Activated CD4-positive, alpha-beta T cell treated with anti-CD3 and anti-CD28 coated beads, Interleukin-2, amount 50 U/mL, for 4 hours (primary cell): ENCODE measurements around the gene HINFP.

ENCODE experiments used
- DNase-seq, 2 experiments: peaks; one replicate each; pipeline ENCODE4 v3.0.0-alpha.2; 2020

The HINFP gene, protein sequence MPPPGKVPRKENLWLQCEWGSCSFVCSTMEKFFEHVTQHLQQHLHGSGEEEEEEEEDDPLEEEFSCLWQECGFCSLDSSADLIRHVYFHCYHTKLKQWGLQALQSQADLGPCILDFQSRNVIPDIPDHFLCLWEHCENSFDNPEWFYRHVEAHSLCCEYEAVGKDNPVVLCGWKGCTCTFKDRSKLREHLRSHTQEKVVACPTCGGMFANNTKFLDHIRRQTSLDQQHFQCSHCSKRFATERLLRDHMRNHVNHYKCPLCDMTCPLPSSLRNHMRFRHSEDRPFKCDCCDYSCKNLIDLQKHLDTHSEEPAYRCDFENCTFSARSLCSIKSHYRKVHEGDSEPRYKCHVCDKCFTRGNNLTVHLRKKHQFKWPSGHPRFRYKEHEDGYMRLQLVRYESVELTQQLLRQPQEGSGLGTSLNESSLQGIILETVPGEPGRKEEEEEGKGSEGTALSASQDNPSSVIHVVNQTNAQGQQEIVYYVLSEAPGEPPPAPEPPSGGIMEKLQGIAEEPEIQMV

DNA sequence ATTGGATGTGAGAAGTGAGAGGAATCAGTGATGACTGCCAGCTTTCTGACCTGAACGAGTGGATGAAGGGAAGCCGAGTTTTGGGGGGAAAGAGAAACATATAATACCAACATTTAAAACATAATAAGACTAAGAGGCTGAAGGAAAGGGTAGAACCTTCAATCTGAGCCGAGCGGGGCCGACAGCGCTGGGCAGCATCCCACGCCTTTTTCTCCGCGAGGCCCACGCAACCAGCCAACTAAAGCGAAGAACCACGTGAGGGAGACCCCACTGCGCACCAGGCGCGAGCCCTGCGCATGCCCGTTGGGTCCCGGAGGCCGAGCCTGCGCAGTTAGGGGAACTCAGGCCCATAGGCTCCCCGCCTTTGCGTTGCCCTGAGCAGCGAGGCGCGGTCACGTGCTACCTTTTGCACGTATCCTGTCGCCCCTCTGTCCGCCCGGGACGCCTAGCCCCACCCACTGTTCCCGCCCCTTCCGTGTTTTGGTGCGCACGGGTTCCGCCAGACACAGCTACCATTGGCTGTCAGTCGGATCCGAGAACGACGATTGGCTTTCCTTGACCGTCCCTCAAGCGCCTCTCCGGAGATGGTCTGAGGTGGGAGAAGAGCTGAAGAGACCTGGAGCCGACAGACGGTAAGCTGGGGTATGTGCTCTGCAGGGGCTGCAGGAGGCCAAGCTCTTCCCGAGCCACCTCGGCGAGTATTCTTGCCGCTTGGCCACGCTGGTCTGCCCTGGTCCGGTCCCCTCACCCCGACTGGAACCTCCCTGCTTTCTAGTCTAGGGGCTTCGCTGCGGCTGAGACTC, at the start of gene HINFP:
TSS of gene HINFP (plus strand) at position 573 of the 803 bp plus-strand sequence. CDS start 5,365 bp downstream, outside the sequence.
- peak; percentile 100 for DNase-seq

DNA sequence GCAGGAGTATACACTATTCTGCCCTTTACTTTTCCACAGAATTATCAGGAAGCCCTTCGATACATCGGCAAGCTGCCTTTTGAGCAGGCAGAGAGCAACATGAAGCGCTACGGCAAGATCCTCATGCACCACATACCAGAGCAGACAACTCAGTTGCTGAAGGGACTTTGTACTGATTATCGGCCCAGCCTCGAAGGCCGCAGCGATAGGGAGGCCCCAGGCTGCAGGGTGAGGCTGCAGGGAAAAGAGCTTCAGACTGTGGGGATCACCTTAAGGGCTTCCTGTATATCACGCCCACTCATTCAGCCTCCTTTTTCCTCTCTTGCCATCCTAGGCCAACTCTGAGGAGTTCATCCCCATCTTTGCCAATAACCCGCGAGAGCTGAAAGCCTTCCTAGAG, 43.5 kb upstream of the HINFP start:
- DNase-seq, result no peak

DNA sequence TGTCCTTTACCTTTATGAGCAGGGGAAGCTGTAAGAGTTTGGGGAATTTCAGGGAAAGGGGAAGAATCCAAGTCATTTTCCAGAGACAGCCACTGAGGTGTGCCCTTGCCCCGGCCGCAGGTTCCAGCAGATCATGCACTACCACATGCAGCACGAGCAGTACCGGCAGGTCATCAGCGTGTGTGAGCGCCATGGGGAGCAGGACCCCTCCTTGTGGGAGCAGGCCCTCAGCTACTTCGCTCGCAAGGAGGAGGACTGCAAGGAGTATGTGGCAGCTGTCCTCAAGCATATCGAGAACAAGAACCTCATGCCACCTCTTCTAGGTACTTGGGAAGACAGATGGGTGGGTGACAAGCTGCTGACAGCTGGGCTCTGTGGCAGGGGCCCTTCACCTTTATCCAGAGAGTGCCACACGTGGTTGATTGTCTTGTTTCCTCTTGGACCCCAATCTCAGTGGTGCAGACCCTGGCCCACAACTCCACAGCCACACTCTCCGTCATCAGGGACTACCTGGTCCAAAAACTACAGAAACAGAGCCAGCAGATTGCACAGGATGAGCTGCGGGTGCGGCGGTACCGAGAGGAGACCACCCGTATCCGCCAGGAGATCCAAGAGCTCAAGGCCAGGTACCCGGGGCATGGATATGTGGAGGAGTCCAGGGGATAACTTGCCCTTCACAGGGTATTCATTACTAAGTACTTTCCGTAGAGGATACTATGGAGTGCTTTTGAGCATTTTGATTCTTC, 42.5 kb upstream of the HINFP start:
- no peak for DNase-seq

GRCh38 chr11:119081682-119082260, 39.6 kb upstream of the HINFP start:
- no peak for DNase-seq

- peak; percentile 81 to 84 for DNase-seq
Measured at GRCh38 chr11:119084663-119085436, 36.5 kb upstream of the HINFP start, which contains the start of gene HMBS. Gene HMBS (plus strand): TSS chr11:119084881. CDS start chr11:119085034, 153 bp downstream.

- DNase-seq, result peak; percentile 37 to 50
Measured at GRCh38 chr11:119085437-119085847, 35.9 kb upstream of the HINFP start.

DNA sequence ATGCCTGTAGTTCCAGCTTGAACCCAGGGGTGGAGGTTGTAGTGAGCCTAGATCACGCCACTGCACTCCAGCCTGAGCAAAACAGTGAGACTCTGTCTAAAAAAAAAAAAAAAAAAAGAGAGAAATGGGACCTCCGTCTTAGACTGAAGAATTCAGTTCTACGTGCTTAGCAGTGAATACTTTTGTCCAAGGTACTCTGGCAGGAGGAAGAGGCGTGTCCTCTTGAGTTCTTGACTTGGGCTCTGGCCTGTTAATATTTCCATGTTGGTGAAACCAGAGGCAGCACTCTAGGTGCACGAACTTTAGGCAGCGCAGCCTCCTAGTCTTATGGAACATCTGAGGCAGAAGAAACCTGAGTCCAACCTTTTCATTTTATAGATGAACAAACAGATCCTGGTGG, 34.3 kb upstream of the HINFP start:
- DNase-seq, result no peak

- no peak for DNase-seq
Measured at GRCh38 chr11:119087747-119088241, 33.6 kb upstream of the HINFP start.

DNA sequence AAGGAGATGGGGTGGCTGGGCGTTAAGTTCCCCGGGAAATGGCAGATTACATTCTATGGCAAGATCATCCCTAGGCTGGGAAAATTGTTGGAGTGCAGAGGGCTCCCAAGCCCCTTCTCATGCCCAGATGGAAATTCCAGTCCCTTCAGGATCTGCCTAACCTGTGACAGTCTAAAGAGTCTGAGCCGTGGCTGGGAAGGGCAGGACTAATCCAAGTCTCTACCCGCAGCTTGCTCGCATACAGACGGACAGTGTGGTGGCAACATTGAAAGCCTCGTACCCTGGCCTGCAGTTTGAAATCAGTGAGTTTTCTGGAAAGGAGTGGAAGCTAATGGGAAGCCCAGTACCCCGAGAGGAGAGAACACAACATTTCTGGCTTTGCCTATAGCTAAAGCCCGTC, 33.0 kb upstream of the HINFP start:
- no peak for DNase-seq

GRCh38 chr11:119089319-119089718, 32.1 kb upstream of the HINFP start:
- no peak for DNase-seq

DNA sequence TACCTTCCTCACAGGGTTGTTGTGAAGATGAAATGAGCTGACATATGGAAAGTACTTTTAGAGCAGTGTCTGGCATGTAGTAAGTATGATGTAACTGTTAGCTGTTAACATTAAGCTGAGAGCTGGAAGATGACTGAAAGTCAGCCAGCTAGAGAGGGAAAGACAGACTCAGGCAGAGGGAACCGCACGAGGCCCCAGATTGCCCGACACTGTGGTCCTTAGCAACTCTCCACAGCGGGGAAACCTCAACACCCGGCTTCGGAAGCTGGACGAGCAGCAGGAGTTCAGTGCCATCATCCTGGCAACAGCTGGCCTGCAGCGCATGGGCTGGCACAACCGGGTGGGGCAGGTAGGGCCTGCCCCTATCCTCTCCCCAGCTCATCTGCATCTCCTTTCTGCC, 30.2 kb upstream of the HINFP start:
- no peak for DNase-seq

- no peak for DNase-seq
Measured at GRCh38 chr11:119091966-119092879, 29.2 kb upstream of the HINFP start.

DNA sequence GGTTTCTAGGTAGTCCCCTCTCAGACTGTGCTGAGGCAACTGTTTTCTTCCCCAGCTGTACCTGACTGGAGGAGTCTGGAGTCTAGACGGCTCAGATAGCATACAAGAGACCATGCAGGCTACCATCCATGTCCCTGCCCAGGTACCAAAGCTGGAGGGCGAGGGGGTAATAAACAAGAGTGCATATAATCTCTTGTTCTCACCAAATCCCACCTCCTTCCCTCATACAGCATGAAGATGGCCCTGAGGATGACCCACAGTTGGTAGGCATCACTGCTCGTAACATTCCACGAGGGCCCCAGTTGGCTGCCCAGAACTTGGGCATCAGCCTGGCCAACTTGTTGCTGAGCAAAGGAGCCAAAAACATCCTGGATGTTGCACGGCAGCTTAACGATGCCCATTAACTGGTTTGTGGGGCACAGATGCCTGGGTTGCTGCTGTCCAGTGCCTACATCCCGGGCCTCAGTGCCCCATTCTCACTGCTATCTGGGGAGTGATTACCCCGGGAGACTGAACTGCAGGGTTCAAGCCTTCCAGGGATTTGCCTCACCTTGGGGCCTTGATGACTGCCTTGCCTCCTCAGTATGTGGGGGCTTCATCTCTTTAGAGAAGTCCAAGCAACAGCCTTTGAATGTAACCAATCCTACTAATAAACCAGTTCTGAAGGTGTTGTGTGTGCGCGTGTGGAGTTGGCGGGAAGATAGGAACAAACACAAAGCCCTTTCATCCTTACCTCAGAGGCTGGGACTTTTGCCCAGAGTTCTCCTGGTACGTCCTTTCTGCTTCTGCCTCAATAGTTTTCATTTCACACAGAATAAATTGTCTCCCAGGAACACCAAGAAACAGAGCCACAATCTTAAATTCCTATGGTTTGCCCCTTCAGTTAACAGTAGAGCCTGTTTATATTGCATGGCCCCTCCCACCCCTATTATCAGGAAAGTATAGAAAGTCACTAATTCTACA, 28.2 kb upstream of the HINFP start:
- no peak for DNase-seq

DNA sequence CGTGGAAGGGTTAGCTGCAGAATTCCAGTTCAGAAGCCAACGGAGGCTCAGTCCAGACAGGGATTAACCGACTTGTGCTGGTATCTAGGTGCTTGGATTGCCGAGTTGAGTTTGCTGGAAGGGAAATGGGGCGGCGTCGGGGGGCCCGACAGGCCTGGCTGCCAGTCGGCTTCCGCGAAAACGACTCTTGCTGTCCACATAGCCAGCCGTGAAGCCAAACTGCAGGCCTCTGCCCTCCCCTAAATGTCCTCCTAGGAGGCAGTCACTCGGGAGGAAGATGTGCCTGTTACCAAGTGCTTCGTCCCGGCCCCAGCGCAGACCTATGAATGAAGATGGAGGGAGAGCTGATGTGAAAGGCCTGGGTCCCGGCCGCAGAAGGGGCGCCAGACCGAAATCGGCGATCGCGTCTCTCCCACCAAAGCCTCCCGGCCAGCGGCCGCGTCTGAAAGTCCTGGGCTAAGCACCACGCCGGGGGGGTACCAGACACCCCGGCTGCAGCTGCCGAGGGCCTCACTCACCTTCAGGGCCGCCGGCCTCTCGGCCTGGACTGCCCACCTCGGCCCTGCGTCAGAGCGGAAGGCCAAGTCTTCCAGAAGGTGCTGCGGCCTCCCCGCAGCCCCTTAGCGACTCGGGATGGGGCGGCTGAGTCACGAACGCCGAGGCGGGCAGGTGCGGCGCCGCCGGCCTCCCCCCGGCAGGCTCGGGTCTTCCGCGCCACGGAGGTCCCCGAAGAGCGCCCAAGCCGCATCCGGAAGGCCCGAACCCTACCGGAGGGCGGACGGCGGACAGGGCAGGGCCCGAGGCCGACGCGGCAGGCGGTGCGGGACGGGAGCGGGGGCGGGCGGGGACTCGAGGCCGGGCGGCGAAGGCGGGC, 27.2 kb upstream of the HINFP start:
- DNase-seq, result peak; percentile 44 to 45

GRCh38 chr11:119094816-119095065, 26.6 kb upstream of the HINFP start:
- peak in 1 of 2 experiments; percentile 17 for DNase-seq

DNA sequence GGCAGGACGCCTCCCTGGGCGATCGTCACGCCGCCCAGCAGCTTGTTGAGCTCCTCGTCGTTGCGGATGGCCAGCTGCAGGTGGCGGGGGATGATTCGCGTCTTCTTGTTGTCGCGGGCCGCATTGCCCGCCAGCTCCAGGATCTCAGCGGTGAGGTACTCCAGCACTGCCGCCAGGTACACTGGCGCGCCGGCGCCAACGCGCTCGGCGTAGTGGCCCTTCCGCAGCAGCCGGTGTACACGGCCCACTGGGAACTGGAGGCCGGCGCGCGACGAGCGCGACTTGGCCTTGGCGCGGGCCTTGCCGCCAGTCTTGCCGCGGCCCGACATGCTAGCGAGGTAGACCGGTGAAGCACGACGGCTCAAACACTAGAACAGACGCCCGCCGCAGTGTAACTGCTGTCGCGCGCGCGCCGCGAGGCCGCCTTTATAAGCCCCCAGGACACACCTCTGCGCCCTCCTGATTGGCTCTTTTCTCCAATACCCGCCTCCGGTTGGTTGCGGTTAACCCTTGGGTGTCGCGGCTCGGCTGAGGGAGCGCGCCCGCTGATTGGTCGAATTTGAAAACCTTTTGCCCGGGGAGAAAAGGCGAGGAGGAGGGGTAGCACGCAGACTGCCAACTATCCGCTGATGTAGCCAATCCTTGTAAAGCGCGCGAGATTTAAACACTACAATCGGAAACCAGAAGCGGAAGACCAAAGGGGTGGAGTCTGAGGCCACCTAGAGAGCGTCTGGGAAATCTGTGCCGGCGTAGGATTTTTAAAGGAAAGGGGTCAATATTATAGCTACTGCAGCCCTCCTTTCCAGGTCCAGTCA, 26.1 kb upstream of the HINFP start:
- DNase-seq, result peak; percentile 99

DNA sequence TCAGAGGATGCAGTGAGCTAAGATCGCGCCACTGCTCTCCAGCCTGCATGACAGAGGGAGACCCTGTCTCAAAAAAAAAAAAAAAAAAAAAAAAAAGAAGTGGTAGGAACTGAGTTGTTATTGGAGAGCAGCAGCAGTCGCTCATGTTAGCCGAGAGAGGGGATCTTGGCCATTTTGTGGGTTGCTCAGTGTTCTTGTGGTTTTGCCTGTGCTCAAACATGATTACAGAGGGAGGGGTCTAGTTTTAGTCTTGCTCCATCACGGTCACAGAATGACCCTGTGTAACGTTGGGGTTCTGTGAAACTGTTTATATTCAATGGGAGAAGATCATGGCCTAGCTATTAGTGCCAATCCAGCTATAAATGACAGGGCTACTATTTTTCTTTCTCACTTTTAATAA, 21.7 kb upstream of the HINFP start:
- DNase-seq, result no peak
